ENCODE data around the gene SHISAL1.

- TF ChIP-seq CTCF (IDR thresholded peaks at IDR 0.05 in 8 of 11, conservative IDR thresholded peaks at IDR 0.05 in 3 of 11), result no peak
- TF ChIP-seq POLR2A (IDR thresholded peaks at IDR 0.05), result no peak
Measured at GRCh38 chr22:44271010-44271500, 41.7 kb downstream of the SHISAL1 start.
